Epidermal melanocyte (primary cell): ENCODE measurements around the gene MYO15A.
"Not testable (repeated sequence)": the region's sequence is repeated elsewhere in the genome, so short reads cannot be mapped to it uniquely, and the experiment has no call there.

Experiments used
- DNase-seq: peaks from one replicate; pipeline ENCODE4 v3.0.0; 2011; ENCODE audit warnings: low spot score; ENCODE audit not compliant: insufficient read length

MYO15A gene

DNA sequence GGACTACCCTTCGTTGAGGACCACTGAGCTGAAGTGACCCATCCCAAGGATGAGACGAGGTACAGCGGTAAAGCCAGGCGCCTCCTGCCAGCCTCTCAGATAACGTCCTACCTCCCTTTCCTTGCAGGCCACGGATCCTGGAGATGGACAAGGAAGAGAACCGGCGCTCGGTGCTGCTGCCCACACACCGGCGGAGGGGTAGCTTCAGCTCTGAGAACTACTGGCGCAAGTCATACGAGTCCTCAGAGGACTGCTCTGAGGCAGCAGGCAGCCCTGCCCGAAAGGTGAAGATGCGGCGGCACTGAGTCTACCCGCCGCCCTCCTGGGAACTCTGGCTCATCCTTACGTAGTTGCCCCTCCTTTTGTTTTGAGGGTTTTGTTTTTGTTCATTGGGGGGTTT lies 99.5 kb downstream of the MYO15A start:
- DNase-seq = no peak

DNA sequence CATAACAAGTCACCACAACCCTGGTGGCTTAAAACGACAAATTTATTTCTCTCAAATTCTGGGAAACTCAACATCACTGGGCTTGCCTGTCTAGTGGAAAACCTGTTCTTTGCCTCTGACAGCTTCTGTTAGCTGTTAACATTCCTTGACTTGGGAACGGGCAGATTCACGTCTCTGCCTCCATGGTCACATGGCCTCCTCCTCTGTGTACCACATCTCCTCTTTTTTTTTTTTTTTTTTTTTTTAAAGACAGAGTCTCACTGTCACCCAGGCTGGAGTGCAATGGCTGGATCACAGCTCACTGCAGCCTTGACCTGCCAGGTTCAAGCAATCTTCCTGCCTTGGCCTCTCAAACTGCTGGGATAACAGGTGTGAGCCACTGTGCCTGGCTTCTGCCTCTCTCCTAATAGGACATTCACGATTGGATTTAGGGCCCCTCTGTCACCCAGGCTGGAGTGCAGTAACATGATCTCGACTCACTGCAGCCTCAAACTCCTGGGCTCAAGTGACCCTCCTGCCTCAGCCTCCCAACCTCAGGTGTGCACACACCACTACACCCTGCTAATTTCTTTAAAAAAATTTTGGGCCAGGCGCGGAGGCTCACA lies 105.2 kb downstream of the MYO15A start:
- DNase-seq = no peak

DNA sequence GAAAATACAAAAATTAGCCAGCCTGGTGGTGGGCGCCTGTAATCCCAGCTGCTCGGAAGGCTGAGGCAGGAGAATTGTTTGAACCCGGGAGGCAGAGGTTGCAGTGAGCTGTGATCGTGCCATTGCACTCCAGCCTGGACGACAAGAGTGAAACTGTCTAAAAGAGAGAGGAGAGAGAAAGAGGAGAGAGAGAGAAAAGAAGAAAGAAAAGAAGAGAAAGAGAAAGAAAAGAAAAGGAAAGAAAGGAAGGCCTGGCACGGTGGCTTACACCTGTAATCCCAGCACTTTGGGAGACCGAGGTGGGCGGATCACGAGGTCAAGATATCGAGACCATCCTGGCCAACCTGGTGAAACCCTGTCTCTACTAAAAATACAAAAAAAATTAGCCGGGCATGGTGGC lies 108.3 kb downstream of the MYO15A start:
- not testable (repeated sequence) for DNase-seq

DNA sequence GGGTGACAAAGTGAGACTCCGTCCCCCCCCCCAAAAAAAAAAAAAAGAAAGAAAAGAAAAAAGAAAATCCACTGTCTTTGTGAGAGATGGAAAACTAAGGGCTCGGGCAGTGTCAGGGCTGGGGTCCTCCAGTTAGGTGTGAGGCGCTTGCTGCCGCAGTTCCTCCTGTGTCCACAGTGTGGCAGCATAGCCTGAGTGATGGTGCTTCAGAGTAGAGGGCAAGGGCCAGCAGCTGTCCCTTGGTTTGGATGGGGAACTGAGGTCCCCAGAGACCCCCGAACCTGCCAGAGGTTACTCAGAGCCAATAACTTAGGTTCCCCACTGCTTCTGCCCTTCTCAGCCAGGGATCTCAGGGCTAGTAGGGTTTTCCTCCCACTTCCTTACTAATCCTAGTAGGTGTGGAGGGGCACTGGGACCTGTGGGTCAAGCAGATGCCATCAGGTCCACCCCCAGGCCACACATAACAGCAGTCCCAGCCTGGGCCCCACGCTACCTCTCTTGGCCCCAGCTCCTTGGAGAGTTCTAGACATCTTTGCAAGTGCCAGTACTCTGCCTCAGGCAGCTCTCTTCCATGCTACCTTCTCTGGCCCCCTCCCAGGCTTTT lies 109.0 kb downstream of the MYO15A start:
- DNase-seq = peak; percentile 73

DNA sequence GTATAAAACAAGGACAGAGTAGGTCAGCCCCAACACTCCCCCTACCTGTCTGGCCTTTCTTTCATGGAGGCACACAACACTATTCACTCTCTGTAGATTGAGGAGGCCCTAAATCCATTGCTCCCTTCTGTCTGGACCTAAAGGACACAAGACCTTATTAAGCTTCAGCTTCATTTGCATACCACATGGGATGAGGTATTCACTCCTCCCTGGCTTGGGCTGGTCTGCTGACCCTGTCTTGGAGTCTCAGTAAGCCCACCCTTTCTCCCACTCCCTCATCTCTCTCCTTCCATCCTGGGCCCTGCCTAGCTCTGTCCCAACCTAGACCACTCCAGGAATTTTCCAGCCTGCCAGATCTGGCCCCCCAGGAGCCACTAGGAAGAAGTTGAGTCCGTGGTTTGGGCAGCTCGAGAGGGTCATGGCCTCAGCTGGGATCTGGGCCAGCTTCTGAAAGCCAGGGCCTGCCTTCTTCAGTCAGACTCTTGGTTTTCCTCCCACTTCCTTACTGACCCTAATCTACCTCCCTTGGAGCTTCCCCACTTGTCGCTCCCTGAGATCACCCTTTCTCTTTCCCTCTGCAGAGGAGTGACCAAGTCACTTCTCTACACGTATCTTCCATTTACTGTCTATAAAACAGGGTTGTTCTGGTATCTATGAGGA lies 110.3 kb downstream of the MYO15A start:
- DNase-seq = no peak

DNA sequence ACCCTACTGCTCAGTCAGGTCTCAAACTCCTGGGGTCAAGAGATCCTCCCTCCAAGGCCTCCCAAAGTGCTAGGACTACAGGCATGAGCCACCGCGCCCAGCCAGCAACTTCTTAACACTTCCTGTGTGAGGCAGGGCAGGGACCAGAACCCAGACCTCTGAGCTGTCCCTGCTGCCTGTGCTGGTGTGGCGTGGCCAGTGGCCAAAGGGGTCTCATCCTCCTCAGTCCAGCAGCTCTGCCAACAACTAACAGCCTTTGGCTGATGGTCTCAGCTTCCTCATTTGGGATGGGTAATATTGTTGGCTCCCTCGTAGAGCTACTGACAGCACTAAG lies 115.5 kb downstream of the MYO15A start:
- no peak for DNase-seq

DNA sequence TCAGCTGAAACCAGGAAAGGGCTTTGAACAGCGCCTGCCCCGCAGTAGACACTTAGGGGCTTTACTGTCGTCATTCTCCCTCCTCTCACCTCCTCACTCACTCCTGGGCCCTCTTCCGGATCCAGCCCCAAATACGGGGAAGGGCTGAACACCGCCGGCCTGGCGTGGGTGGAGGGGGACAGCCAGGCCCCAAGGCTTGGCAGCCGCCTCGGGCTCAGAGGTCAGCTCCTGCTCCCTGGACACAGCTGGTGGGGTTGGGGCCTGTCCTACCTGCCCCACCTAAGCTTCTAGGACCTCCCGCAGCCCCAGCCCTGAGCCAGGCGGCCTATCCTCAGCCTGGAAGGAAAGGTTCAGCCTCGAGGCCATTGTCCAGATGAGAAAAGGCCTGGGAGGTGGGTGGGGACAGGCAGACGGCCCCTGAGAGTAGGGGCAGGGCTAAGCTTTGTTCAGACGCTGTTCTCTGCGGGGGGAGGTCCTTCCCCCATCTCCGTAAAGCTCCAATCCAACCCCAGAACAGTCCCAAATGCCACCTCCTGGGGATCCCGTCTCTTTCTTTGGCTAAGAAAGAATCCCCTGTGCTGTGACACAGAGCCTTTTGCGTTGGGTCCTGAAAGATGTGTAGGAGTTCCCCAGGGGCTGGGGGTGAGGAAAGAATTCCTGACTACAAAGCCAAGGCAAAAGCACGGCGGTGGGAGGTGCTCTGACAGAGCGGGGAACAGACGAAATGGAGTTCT lies 116.0 kb downstream of the MYO15A start:
- no peak for DNase-seq

DNA sequence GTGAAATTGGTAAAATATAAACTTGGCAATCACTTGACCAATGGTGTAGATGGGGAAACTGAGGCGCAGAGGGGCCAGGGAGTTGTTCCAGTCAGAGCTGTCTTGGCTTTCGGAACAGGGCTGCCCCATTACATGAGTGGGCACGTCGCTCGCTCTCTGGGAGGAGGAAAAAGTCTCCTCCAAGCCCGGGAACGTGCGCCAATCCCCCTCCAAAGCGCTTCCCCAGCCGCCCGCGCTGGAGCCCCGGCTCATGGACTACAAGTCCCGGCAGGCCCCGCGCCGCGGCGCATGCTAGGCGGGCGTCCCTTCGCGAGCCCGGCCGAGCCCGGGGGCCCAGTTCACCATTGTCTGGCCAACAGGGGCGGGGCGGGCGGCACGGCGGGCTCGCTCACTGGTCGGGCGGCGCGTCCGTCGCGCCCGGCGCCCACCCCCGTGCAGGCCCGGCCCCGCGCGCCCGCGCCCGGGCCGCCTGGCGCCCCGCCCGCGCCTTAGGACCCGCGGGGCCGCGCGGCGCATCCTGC lies 116.6 kb downstream of the MYO15A start, which contains the start of gene LLGL1:
TSS of gene LLGL1 (plus strand) at position 515 of the 521 bp plus-strand sequence. CDS start 48 bp downstream, outside the sequence.
- DNase-seq = peak; percentile 99

DNA sequence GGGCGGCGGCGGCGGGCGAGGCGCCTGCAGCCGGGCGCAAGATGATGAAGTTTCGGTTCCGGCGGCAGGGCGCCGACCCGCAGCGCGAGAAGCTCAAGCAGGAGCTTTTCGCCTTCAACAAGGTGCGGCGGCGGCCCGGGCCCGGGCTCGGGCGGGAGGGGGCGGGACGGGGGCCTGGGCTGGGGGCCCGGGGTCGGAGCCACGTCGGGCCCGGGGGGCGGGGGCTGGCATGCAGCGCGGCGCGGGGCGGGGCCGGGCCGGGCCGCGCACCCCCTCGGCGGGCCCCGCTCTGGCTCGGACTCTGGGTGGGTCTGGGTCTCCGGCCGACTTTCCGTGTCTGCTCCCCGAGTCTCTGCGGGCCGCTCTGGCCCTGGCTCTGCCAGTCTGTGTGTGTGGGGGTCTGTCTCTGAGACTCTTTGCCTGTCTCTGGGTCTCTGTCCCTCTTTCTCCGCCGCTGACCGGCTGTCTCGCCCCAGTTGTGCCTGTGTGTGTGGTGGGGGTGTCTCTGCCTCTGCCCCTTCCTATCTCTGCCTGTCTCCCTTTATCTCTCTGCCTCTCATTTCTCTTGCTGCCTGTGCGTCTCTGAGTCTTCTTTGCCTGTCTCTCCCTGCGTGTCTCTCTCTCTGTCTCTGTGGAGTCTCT lies 117.2 kb downstream of the MYO15A start:
- no peak for DNase-seq

DNA sequence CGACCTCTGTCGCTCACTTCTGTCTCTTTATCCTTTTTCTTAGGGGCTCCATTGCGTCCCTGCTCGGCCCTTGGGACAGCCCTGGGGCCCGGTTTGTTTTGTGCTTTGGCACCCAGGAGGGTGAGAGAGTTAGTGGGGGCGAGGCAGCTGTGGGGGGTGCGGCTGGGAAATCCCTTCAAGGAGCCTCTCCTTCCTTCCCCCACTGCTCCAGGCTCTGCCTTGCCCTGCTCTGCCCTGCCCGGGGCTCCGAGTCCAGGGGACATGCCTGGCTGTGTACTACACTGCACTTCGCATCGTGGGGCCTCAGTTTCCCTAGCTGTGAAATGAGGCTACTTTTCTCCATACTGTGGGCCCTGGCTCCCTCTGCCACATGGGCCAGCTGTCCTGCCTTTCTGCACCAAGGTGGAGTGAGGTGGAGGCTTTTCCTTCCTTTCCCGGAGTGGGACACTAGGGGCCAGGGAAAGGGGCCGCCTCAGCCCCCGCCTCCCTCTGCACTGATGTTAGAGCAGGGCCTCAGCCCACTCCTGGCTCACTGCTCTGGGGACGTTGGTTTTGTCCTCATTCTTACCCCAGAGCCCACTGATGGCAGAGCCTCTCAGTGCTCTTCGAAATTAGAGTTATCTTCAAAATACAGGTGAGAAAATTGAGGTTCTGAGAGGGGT lies 117.9 kb downstream of the MYO15A start:
- DNase-seq = no peak

DNA sequence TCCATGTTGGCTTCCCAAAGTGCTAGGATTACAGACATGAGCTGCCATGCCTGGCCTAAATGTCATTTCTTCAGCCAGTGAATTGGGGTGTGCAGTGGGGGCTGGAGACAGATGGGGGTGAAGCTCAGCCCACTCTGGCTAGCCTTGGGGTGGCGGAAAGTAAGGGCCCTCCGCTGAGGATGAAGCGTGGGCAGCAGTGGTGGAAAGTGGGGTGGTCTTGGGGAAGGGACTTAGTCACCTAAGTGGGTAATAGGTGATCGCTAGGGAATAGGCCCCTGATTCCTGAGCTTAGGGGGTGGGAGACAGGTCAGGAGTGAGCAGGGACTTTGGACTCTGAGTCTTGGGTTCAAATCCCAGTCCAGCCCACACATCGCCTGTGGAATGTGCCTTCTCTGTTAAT lies 119.1 kb downstream of the MYO15A start:
- DNase-seq = no peak

DNA sequence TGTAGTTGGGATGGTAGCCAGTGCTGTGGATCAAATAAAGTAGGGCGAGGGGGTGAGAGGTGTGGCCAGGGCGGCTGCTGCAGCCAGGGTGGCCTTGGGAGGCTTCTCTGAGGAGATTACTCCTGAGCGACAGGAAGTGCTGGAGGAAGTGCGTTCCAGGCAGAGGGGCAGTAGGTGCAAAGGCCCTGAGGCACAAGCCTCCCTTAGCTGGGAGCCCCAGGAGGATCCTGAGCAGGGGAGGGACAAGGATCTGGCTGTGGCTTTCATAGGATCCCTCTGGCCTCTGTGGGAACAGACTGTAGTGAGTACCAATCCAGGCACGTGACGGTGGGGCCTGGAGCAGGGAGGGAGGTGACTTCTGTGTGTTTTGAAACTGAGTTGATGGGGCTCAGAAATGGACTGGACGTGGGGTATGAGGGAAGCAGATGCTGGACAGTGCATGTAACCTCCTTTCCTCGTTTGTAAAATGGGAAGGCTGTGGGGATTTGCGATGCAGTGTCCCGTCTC lies 119.7 kb downstream of the MYO15A start:
- DNase-seq = no peak

DNA sequence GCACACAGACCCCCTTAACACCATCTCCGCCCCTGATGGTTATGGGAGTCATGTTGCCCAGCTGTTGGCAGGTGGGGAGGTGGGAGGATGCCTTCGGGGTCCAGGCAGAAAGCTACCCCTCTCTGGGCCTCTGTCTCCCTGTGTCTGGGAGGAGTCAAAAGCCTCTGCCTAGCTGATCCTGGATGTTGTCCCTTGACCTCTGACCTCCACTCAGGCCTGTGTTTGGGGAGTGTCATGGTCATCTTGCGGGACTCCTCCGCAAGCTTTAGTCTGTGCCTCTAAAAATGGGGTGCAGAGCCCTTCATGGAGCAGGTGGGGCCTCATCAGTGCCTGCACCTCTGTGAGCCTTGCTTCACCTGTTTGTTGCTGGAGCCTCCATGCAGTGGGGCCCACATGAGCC lies 120.7 kb downstream of the MYO15A start:
- DNase-seq = no peak
